LNCaP clone FGC (cell line): Measurements from ENCODE around the gene RAPGEF5.

ENCODE experiments used
- DNase-seq: peaks from one replicate; pipeline ENCODE4 v3.0.0-alpha.2; 2011; ENCODE audit warnings: low read depth
- H3K4me3 ChIP-seq: 2 replicates; pipeline ENCODE4 v1.5.1; 2011; ENCODE audit warnings: mild to moderate bottlenecking, low read depth, low read length, control low read depth
- TF ChIP-seq, protein P1 (sequence below): IDR thresholded peaks from 2 replicates; pipeline ENCODE4 v1.5.1; 2012; ENCODE audit warnings: mild to moderate bottlenecking; ENCODE audit not compliant: control insufficient read depth, insufficient read depth; ENCODE audit errors: extremely low read depth

Gene RAPGEF5

DNA sequence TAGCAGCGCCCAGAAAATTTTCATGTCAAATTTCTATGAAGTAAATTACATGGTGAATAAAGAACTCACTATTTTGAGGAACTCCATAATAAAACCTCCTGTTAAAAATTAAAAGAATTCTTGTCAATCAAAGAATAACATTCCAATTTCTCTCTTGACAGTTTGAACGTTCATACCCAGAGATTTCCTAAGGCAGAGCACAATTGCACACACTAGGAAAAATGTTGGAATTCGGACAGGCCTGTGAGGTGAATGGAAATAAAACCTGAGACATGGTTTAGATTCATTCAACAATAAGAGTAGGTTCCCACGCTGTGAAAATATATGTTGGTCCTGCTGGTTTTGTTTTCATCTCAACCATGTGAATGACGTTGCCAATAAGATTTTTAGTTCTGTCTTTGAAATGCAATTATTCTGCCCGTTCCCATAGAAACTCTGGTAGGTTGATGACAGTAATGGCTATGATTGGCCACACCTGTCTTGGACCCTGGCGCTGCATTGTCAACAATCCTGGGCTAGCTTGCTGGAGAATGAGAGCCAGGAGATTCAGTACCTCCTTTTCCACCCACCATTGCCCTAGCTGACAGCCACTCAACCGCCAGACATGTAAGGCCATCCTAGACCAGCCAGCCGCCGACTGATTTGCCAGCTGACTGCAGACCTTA lies 43.3 kb upstream of the RAPGEF5 start:
- no peak overlapping the region for H3K4me3 ChIP-seq

GRCh38 chr7:22399546-22399945 lies 42.6 kb upstream of the RAPGEF5 start:
- no peak overlapping the region for H3K4me3 ChIP-seq
- no peak for DNase-seq
- TF ChIP-seq, protein P1, sequence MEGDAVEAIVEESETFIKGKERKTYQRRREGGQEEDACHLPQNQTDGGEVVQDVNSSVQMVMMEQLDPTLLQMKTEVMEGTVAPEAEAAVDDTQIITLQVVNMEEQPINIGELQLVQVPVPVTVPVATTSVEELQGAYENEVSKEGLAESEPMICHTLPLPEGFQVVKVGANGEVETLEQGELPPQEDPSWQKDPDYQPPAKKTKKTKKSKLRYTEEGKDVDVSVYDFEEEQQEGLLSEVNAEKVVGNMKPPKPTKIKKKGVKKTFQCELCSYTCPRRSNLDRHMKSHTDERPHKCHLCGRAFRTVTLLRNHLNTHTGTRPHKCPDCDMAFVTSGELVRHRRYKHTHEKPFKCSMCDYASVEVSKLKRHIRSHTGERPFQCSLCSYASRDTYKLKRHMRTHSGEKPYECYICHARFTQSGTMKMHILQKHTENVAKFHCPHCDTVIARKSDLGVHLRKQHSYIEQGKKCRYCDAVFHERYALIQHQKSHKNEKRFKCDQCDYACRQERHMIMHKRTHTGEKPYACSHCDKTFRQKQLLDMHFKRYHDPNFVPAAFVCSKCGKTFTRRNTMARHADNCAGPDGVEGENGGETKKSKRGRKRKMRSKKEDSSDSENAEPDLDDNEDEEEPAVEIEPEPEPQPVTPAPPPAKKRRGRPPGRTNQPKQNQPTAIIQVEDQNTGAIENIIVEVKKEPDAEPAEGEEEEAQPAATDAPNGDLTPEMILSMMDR = no peak

More for the DNA sequence above, 43.3 kb upstream of the RAPGEF5 start:
- TF ChIP-seq, protein P1 = no peak
- no peak for DNase-seq

- TF ChIP-seq, protein P1 = no peak
- no peak for DNase-seq
- no peak overlapping the region for H3K4me3 ChIP-seq
Observed at GRCh38 chr7:22399091-22399490, 42.1 kb upstream of the RAPGEF5 start.

- TF ChIP-seq, protein P1 = no peak
- no peak for DNase-seq
- no peak overlapping the region for H3K4me3 ChIP-seq
Observed at GRCh38 chr7:22397981-22398380, 41.0 kb upstream of the RAPGEF5 start.

GRCh38 chr7:22395222-22395621 lies 38.3 kb upstream of the RAPGEF5 start:
- H3K4me3 ChIP-seq = no peak overlapping the region
- TF ChIP-seq, protein P1 = no peak
- no peak for DNase-seq

- TF ChIP-seq, protein P1 = no peak
- no peak overlapping the region for H3K4me3 ChIP-seq
- DNase-seq = no peak
Observed at GRCh38 chr7:22394739-22395138, 37.8 kb upstream of the RAPGEF5 start.

DNA sequence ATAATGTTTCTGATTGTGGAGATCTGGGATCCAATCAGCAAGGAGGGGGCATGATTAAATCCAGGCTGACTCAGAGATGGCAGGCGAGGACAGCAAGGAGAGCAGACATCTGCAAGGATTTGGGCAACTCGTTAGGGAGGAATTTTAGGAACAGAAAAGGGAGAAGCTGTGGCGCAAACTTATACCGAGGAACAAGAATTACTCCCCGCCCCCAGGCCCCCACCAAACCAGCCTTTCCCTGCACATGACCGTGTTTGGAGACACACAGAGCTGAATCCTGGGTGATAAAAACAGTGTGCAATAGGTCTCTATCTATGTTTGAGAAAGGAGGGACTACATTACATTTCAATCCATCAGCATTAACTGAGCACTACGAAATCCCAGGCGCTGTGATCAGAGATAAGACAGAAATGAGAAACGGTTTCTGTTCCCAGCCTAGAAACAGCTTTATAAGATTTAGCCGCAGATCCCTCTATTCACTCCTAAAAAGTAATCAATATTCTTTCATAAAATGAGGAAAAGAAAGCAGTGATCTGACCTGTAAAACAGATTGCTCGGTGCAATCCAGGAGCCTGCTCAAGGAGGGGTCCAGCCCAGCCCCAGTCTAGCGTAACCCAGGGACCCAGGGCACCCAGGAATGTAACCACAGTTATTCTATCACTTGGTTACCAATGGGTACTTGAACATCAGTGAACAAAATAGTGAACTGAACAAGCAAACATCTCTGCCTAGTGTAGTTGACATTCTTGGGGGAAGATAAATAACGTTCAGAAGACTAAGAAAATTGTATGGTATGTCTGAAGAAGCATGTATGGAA lies 37.2 kb upstream of the RAPGEF5 start:
- H3K4me3 ChIP-seq = no peak overlapping the region
- TF ChIP-seq, protein P1 = no peak
- DNase-seq = no peak
